NCI-H2107 treated with DMSO at 0.1 percent for 48 hours (cell line): ENCODE results near the gene CYTL1.

Experiments
- DNase-seq: peaks from one replicate; lab custom pipeline; 2025; ENCODE audit not compliant: unreplicated experiment; lab: John Stamatoyannopoulos, UW

Gene CYTL1

GRCh38 chr4:4971796-4972195, 47.5 kb downstream of the CYTL1 start:
- no peak for DNase-seq

GRCh38 chr4:4969298-4969697, 50.0 kb downstream of the CYTL1 start:
- no peak for DNase-seq

GRCh38 chr4:4968161-4968725, 51.0 kb downstream of the CYTL1 start:
- no peak for DNase-seq
